PFSK-1 (cell line): ENCODE data around the gene C11orf54.

Source experiments
- POLR2AphosphoS5 ChIP-seq: IDR thresholded peaks from 2 replicates; pipeline ENCODE4 v1.6.1; 2012; ENCODE audit warnings: low read depth, mild to moderate bottlenecking, control low read depth, low read length, moderate library complexity
- SIN3A ChIP-seq: IDR thresholded peaks from 2 replicates; pipeline ENCODE4 v1.6.1; 2012; ENCODE audit warnings: mild to moderate bottlenecking, low read length, moderate library complexity, borderline replicate concordance; ENCODE audit not compliant: insufficient read depth

GRCh38 chr11:93734427-93735222 lies 6.8 kb upstream of the C11orf54 start:
- TF ChIP-seq SIN3A (no peak), POLR2AphosphoS5 (no peak; the same call in 1 of the 2 replicates)
